ENCODE data around the gene ERF.

Gene ERF

DNA sequence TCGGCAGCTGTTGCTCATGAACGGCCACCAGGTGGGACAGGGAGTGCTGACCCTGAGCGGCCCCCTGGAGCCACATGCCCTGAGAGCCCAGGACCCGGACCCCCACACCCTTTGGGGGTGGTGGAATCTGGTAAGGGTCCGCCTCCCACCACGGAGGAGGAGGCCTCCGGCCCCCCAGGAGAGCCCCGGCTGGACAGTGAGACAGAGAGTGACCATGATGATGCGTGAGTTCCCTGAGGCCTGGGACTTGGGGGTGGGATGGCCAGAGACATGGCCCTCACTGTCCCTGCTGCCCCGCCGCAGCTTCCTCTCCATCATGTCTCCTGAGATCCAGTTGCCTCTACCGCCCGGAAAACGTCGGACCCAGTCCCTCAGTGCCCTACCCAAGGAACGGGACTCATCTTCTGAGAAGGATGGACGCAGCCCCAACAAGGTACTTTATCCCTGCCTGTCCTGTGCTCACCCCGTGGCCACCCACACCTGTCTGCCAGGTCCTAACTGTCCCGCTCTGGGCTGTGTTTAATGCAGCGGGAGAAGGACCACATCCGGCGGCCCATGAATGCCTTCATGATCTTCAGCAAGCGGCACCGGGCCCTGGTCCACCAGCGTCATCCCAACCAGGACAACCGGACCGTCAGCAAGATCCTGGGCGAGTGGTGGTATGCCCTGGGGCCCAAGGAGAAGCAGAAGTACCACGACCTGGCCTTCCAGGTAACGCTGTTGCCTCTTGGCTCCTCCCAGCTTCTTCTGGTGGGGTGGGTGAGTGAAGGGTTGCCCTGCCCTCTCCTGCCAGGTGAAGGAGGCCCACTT, 32.3 kb upstream of the ERF start:
- no peak for DNase-seq (ENCODE audit: low spot score)

GRCh38 chr19:42286349-42287016, 31.6 kb upstream of the ERF start:
- no peak for DNase-seq (ENCODE audit: low spot score)

- DNase-seq (ENCODE audit: low spot score): no peak
Measured at GRCh38 chr19:42285988-42286348, 31.0 kb upstream of the ERF start.

- DNase-seq (ENCODE audit: low spot score): no peak
Measured at GRCh38 chr19:42285541-42285941, 30.6 kb upstream of the ERF start.

DNA sequence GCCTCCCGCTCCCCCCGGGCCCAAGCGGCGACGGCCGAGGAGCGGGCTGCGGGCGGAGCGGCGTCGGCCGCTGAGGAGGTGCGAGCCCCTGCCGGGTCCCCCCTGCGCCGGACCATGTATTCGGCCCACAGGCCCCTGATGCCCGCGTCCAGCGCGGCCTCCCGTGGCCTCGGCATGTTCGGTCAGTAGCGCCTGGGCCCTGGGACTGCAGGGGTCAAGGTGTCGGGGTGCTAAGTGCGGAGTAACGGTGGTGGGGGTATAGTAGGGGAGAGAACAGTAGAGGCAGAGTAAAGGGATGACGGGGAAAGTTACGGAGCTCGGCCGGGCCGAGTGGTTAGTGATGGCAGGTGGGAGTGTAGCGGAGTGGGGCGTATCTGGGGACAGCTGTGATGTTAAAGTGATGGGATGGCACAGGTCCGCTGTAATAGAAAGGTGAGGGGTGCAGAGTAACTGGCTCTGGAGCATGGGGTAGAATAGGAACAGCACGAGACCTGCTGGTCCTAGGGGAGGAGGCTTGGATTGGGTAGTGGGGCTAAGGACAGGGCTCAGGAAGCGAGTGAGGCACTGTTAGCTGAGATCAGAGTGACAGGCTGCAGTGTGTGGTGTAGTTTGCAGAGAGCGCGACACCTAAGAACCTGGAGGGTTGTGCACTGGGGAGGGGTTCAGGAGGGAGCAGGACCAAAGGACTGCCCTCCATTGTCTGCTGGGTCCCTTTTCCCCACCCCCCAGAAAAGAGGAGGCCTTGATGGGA, 29.8 kb upstream of the ERF start:
- DNase-seq (ENCODE audit: low spot score): no peak

GRCh38 chr19:42284066-42284501, 29.2 kb upstream of the ERF start:
- peak; percentile 88 for DNase-seq (ENCODE audit: low spot score)

- DNase-seq (ENCODE audit: low spot score): peak; percentile 95
Measured at GRCh38 chr19:42283188-42284065, 28.5 kb upstream of the ERF start.

DNA sequence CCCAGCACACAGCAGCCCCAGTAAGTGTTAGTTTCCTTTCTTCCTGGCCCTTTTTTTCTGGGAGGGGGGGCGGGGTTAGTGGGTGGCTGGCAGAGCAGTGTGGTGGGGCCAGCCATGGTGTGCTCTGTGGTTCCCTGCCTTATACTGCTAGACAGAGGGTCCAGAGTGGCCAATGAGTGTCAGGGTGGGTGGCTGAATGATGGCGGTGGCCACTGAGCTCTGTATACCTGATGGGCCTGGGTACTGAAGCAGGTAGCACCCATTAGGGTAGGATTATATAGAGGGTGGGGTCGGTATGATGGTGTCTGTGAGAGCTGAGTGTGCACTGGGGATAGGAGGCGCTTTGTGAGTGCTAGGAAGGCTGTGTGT, 27.9 kb upstream of the ERF start:
- no peak for DNase-seq (ENCODE audit: low spot score)

- DNase-seq (ENCODE audit: low spot score): peak; percentile 56
Measured at GRCh38 chr19:42281827-42282762, 27.2 kb upstream of the ERF start.

- DNase-seq (ENCODE audit: low spot score): no peak
Measured at GRCh38 chr19:42281146-42281826, 26.4 kb upstream of the ERF start.

GRCh38 chr19:42280815-42281145, 25.9 kb upstream of the ERF start:
- no peak for DNase-seq (ENCODE audit: low spot score)

GRCh38 chr19:42279902-42280814, 25.2 kb upstream of the ERF start:
- DNase-seq (ENCODE audit: low spot score): peak; percentile 93

DNA sequence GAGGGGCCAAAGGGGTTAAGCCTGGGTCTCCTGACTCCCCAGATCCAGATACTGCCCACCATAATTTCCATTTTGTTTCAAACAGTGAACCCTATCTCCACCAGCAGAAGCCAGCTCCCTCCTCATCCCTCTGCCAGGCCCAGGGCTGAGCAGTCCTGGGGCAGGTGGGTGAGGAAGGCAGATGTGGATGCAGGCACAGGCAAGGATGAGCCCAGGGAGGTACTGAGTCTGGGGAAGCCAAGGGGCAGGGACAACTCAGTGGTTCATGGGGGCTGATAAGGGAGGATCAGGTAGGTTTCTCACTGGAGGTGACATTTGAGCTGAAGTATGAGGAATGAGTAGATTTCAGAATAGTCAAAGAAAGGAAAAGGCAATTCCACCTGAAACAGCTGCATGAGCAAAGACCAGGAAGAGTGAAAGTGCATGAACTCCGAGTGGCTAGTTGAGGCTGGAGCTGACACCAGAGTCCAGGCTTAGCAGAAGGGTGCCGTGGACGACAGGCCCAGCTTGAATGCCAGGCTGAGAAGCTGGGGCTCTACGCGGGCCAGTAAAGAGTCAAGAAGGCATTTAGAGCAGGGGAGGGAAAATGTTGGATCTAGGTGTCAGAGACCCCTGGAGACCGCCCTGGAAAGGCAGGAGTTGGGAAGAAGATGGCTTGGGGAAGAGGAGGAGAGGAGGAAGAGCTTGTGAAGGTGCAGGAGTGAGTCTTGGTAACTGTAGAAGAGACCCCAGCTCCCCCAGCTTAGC, 24.4 kb upstream of the ERF start:
- DNase-seq (ENCODE audit: low spot score): no peak

GRCh38 chr19:42278452-42279154, 23.7 kb upstream of the ERF start:
- DNase-seq (ENCODE audit: low spot score): no peak

DNA sequence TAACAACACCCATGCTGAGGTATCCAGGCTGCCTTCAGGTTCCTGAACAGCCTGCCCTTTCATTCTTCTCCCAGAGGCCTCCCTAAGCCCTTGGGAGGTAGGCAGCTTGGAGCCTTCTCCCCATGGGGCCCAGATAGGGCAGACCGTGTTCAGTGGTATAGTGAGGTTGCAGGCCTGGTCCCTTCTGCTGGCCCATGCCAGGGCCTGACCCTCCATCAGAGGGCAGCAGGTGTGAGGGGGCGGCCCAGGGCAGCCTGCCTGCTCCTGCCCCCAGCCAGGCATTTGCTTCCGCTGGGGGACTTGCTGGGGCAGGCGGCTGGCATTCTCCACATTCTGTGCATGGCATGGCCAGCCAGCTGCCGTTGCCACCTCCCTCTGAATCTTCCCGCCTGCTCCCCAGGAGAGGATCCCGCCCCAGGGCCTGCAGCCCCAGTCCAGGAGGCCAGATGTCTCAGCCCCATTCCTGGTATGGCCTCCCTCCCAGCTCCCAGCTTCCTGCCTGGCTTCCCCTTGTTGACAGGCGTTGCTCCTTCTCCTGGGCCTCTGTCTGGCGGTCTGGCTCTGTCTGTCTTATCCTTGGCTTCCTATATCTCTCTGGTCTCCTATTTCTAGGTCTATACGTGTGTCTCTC, 23.0 kb upstream of the ERF start:
- no peak for DNase-seq (ENCODE audit: low spot score)

DNA sequence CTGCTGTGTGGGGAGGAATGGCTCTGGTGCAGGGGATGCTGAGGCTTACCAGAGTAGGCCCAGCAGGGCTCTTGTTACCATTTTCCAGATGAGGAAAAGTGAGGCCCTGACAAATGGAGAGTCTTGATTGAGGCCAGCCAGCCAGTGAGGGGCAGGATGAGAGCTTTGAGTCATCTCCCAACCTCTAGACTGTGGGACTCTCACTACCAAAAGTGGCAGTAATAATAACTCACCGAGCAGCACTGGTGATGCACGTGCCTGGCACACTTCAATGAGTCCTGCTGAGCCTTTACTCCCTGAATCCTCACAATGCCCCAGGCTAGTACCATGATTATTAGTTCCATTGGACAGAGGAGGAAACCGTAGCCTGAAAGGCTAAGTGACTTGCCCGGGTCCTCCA, 21.9 kb upstream of the ERF start:
- DNase-seq (ENCODE audit: low spot score): no peak

- no peak for DNase-seq (ENCODE audit: low spot score)
Measured at GRCh38 chr19:42276284-42276683, 21.4 kb upstream of the ERF start.

DNA sequence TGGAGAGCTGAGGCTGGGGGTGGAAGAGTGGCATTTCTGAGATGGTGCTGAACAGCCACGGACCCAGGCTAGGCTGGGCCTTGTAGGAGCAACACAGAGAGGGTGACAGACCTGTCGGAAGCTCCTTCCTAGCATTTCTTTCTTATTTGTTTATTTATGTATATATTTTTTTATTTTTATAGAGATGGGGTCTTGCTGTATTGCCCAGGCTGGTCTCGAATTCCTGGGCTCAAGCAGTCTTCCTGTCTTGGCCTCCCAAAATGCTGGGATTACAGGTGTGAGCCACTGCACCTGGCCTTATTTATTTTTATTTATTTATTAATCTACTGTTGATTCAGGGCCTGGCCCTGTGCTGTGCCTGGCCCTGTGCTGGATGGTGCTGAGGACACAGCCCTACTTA, 20.6 kb upstream of the ERF start:
- DNase-seq (ENCODE audit: low spot score): no peak
